IMR-90 (cell line): ENCODE data around the gene LAMB1. TPM values are rescaled to one million over a fixed set of nuclear protein-coding genes. Genes with fewer than 3 reads are reported as not detected.

Source experiments
- CTCF ChIP-seq: conservative IDR thresholded peaks from 2 replicates; pipeline ENCODE4 v1.5.1; 2012; ENCODE audit warnings: mild to moderate bottlenecking, low read depth, low read length, improper control_type of control experiment
- polyA plus RNA-seq, 3 experiments: library from polyadenylated mRNA; depleted of rRNA; stranded (reverse); fragments of >200 nt; gene quantifications; 2 replicates each; pipeline ENCODE4 v1.2.3, GENCODE V29; 2012; ENCODE audit warnings: low replicate concordance in 1 of 3
- total RNA-seq: library from RNA; depleted of rRNA; stranded (reverse); fragments of >200 nt; gene quantifications from 2 replicates; pipeline ENCODE4 v1.2.3, GENCODE V29; 2012

The LAMB1 gene
- total and polyA plus RNA-seq, 2 of the 4 experiments (the other 2 are of a cell fraction) = 114 to 117 TPM

GRCh38 chr7:108001764-108002725, 916 bp downstream of the LAMB1 start (continued):
- TF ChIP-seq CTCF = no peak
